Measurements from ENCODE around the gene SMCO2.

SMCO2 gene

DNA sequence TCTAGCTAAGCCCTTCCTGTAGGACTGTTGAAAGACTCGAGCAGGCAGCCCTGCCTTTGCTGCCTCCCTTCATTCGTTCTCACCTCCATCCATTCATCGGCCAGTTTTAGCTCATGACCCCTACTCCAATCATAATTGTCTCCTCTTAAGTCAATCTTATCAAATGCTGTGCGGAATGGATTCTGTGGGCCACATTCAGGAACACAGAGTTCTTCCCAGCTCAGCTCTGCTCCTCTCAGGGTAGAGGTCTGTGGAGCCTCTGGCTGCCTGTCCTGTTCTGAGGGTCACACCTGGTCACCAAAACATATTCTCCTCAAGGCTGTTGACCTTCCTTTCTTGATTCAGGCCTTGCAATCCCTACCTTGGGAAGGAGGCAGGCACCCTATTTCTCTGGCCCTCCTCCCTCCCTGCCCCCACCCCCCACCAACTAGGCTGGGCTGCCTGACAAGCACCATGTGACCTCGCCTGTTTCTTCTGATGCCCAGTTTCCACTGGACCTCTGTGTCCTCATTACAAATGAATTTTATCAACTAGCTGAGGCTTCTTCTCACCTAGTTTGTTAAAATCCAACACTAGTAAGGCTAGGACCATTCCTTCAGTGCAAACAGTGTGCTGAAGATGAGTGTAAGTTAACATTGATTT is 3.5 kb downstream of the SMCO2 start:
- TF ChIP-seq, protein P1, sequence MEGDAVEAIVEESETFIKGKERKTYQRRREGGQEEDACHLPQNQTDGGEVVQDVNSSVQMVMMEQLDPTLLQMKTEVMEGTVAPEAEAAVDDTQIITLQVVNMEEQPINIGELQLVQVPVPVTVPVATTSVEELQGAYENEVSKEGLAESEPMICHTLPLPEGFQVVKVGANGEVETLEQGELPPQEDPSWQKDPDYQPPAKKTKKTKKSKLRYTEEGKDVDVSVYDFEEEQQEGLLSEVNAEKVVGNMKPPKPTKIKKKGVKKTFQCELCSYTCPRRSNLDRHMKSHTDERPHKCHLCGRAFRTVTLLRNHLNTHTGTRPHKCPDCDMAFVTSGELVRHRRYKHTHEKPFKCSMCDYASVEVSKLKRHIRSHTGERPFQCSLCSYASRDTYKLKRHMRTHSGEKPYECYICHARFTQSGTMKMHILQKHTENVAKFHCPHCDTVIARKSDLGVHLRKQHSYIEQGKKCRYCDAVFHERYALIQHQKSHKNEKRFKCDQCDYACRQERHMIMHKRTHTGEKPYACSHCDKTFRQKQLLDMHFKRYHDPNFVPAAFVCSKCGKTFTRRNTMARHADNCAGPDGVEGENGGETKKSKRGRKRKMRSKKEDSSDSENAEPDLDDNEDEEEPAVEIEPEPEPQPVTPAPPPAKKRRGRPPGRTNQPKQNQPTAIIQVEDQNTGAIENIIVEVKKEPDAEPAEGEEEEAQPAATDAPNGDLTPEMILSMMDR (IDR thresholded peaks at IDR 0.05; ENCODE audit: control insufficient read depth, extremely low read depth, insufficient read depth): no peak
- no peak for DNase-seq (ENCODE audit: low read depth)
- no peak overlapping the region for H3K4me3 ChIP-seq (ENCODE audit: low read depth, low read length)

DNA sequence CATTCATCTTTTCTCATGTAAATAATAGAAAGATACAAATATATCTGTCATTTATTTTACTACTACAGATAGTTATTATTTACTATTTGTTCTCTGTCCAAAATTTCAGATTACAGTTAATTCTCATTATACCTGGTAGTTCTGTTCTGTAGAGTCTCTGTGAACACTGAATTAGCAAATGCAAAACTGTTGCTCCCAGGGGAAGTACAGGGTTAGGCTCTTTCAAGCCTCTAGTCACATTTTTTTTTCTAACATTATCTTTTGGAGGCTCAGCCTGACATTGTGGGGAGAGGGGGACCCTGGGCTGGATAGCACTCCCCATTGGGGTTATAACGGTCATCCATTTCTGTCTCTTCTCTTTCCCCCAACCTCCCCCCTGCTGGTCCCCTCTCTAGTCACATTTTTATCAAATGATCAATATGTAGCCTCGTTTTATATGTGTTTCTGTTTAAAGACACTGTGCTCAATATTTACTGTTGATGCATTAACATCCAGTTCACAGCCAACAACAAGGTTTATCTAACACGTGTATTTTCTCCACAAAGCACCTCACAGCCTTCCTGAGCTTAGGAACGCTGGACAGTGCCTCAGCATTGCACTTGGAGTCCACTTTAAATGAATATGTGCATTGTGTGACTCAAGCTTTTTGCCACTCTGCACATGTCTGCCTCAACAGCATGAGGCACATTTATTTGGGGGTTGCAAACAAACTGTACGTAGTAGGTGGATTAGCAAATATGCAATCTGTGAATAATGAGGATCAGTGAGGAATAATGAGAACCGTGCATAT is 4.7 kb downstream of the SMCO2 start:
- H3K4me3 ChIP-seq (ENCODE audit: low read depth, low read length): no peak overlapping the region
- TF ChIP-seq, protein P1 (IDR thresholded peaks at IDR 0.05; ENCODE audit: control insufficient read depth, extremely low read depth, insufficient read depth): no peak
- DNase-seq (ENCODE audit: low read depth): no peak

DNA sequence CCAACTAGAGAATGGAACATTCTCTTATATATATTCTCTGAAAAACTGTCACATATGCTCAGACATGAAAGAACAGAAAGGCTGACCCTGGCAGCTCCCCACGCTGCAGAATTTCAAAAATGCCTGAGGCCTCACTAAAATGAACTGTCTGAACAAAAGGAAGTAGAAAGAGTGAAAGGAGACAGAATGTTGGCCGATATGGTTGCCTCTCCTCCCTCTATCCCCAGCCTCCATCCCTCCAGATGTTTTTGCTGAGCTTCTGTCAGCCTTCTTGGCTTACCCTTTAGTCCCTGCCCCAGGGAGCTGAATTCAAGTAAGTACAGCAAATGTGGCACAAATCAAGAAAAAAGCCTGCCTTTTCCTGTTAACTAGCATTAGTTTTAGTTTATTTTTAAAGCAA is 6.9 kb downstream of the SMCO2 start:
- TF ChIP-seq, protein P1 (IDR thresholded peaks at IDR 0.05; ENCODE audit: control insufficient read depth, extremely low read depth, insufficient read depth): no peak
- DNase-seq (ENCODE audit: low read depth): no peak
- H3K4me3 ChIP-seq (ENCODE audit: low read depth, low read length): no peak overlapping the region

DNA sequence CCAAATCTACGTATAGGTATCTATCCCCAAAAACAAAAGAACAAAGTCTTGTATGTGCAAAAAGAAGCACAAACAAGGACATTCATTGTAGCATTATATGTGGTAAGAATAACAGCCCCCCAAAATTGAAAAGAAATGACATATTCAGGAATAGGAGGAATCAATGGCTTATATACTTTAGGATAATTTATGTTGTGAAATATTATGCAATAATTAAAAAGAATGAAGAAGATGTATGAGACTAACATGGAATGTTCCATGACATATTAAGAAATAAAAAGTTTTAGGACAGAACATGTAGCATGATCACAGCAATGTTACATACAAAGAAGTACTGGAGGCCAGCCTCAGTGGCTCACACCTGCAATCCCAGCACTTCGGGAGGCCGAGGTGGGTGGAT is 9.1 kb downstream of the SMCO2 start:
- H3K4me3 ChIP-seq (ENCODE audit: low read depth, low read length): no peak overlapping the region
- no peak for DNase-seq (ENCODE audit: low read depth)
- TF ChIP-seq, protein P1 (IDR thresholded peaks at IDR 0.05; ENCODE audit: control insufficient read depth, extremely low read depth, insufficient read depth): no peak

DNA sequence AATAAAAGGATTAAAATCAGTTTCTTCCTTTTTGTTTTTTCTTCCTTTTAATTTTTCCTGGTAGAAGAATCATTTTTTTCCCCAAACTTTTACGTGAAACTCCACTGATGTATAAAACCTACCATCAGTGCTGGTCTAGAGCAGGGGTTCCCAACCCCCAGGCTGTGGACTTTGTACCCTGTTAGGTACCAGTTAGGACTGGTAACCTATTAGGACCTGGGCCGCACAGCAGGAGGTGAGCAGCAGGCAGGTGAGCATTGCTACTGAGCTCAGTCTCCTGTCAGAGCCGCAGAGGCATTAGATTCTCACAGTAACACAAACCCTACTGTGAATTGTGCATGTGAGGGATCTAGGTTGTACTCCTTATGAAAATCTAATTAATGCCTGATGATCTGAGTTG is 10.1 kb downstream of the SMCO2 start:
- no peak for DNase-seq (ENCODE audit: low read depth)
- no peak overlapping the region for H3K4me3 ChIP-seq (ENCODE audit: low read depth, low read length)
- TF ChIP-seq, protein P1 (IDR thresholded peaks at IDR 0.05; ENCODE audit: control insufficient read depth, extremely low read depth, insufficient read depth): no peak

DNA sequence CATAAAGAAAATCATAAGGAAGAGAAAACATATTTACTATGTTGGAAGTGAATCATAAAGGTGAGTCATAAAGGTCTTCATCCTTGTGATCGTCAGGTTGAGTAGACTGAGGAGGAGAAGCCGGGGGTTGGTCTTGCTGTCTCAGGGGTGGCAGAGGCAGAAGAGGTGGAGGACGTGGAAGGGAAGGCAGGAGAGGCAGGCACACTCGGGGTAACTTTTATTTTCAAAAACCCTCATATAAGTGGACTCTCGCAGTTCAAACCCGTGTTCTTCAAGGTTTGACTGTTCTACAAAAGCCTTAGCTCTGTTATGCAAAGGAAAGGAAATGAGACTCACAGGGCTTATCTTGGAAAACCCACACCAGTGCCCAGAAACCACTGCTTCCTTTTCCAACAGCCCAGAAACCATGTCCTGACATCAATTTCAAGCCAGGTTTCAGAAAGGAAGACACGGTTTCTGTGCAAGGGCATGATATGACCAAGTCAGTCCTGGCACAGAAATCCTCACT is 14.0 kb downstream of the SMCO2 start:
- TF ChIP-seq, protein P1 (IDR thresholded peaks at IDR 0.05; ENCODE audit: control insufficient read depth, extremely low read depth, insufficient read depth): no peak
- DNase-seq (ENCODE audit: low read depth): no peak
- no peak overlapping the region for H3K4me3 ChIP-seq (ENCODE audit: low read depth, low read length)

Measured in LNCaP clone FGC (cell line).